A549 (cell line): Measurements from ENCODE around the gene TMPRSS6. TPM values are rescaled to one million over a fixed set of nuclear protein-coding genes. Genes with fewer than 3 reads are reported as not detected.

Source experiments
- ATAC-seq, 2 experiments: fragments of 200-7000 bp in 1 of 2; fragments of >200 bp in 1 of 2; cut with Nextera tagmentation in 1 of 2; cut with Tn5 transposase in 1 of 2; 3 replicates each; pipeline versions ENCODE4 v1.8.0 to v1.9.1; 2018 to 2020; ENCODE audit warnings: mild to moderate bottlenecking in 1 of 2, moderate library complexity in 1 of 2
- CTCF ChIA-PET: fragments of 300-600 bp; sonication (Branson Sonifier 250); formaldehyde crosslinking; extraction: SDS; loops from one replicate; lab custom pipeline; 2021; ENCODE audit warnings: antibody characterized with exemption, inconsistent platforms; lab: Yijun Ruan, JAX
- POLR2A ChIA-PET: fragments of 350-600 bp; formaldehyde crosslinking; extraction: SDS; loops from one replicate; lab custom pipeline; 2021; ENCODE audit warnings: antibody characterized with exemption, inconsistent platforms; lab: Yijun Ruan, JAX
- DNase-seq, 2 experiments: peaks; one replicate each; pipeline versions ENCODE4 v3.0.0 to v3.0.0-alpha.2; 2011 to 2016; ENCODE audit warnings: low read depth in 1 of 2, low spot score in 1 of 2
- FAIRE-seq: peaks from 2 replicates; lab custom pipeline; 2011; peaks lifted over from hg19 to GRCh38; lab: Jason Lieb, UNC
- H3K27ac ChIP-seq, 2 experiments: fragments of >200 bp; sonication (Bioruptor Twin); formaldehyde crosslinking; 3 replicates each; pipeline ENCODE4 v1.5.1; 2016 to 2017
- H3K4me1 ChIP-seq: fragments of >200 bp; sonication (Bioruptor Twin); formaldehyde crosslinking; 3 replicates; pipeline ENCODE4 v1.6.1; 2016
- H3K4me2 ChIP-seq: fragments of >200 bp; sonication (Bioruptor Twin); formaldehyde crosslinking; 3 replicates; pipeline ENCODE4 v1.6.1; 2016
- H3K4me3 ChIP-seq: fragments of >200 bp; sonication (Bioruptor Twin); formaldehyde crosslinking; 3 replicates; pipeline ENCODE4 v1.5.1; 2016
- H3K9me3 ChIP-seq: fragments of >200 bp; sonication (Bioruptor Twin); formaldehyde crosslinking; 3 replicates; pipeline ENCODE4 v1.6.1; 2016
- BCL3 ChIP-seq: fragments of >200 bp; sonication (Bioruptor Twin); formaldehyde crosslinking; IDR thresholded peaks from 3 replicates; pipeline ENCODE4 v1.6.1; 2016
- CHD2 ChIP-seq: fragments of 150-350 bp; IDR thresholded peaks from 2 replicates; pipeline ENCODE4 v1.6.1; 2014; ENCODE audit warnings: low read length; ENCODE audit not compliant: partially characterized antibody
- CTCF ChIP-seq: fragments of >200 bp; sonication (Bioruptor Twin); formaldehyde crosslinking; IDR thresholded peaks from 3 replicates; pipeline ENCODE4 v1.5.1; 2016
- E2F6 ChIP-seq: IDR thresholded peaks from 2 replicates; pipeline ENCODE4 v1.6.1; 2012; ENCODE audit warnings: low read depth, borderline replicate concordance
- EHF ChIP-seq: fragments of 250-450 bp; sonication (Bioruptor Pico); IDR thresholded peaks from 2 replicates; pipeline ENCODE4 v1.5.0; 2020; ENCODE audit warnings: mild to moderate bottlenecking
- EP300 ChIP-seq, 2 experiments: fragments of >200 bp; sonication (Bioruptor Twin); formaldehyde crosslinking; IDR thresholded peaks; 2 replicates in 1 of 2; 3 replicates in 1 of 2; pipeline ENCODE4 v1.6.1; 2016 to 2017
- HES2 ChIP-seq: fragments of >200 bp; sonication (Bioruptor Twin); formaldehyde crosslinking; IDR thresholded peaks from 2 replicates; pipeline ENCODE4 v1.6.1; 2016
- HEYL ChIP-seq: fragments of 250-450 bp; sonication (Bioruptor Pico); IDR thresholded peaks from 2 replicates; pipeline ENCODE4 v1.8.0; 2021; ENCODE audit warnings: mild to moderate bottlenecking, moderate library complexity
- HOXB13 ChIP-seq: fragments of 250-450 bp; sonication (Bioruptor Pico); IDR thresholded peaks from 2 replicates; pipeline ENCODE4 v1.5.0; 2020; ENCODE audit warnings: low read depth, mild to moderate bottlenecking, moderate library complexity
- HOXB5 ChIP-seq: fragments of 250-450 bp; sonication (Bioruptor Pico); IDR thresholded peaks from 2 replicates; pipeline ENCODE4 v1.5.0; 2020; ENCODE audit warnings: mild to moderate bottlenecking, moderate library complexity
- JUN ChIP-seq, 2 experiments: fragments of >200 bp; sonication (Bioruptor Twin); formaldehyde crosslinking; IDR thresholded peaks; 2 replicates in 1 of 2; 3 replicates in 1 of 2; pipeline ENCODE4 v1.6.1; 2016 to 2017
- JUNB ChIP-seq: fragments of >200 bp; sonication (Bioruptor Twin); formaldehyde crosslinking; IDR thresholded peaks from 2 replicates; pipeline ENCODE4 v1.6.1; 2016
- MAFK ChIP-seq: fragments of 450-650 bp; IDR thresholded peaks from 2 replicates; pipeline ENCODE4 v1.6.1; 2014; ENCODE audit not compliant: partially characterized antibody
- MAX ChIP-seq: IDR thresholded peaks from 2 replicates; pipeline ENCODE4 v1.6.1; 2012
- NFE2L2 ChIP-seq: fragments of 150-350 bp; conservative IDR thresholded peaks from 2 replicates; pipeline ENCODE4 v1.6.1; 2014; ENCODE audit warnings: low read length
- NPAS2 ChIP-seq: fragments of 250-450 bp; sonication (Bioruptor Pico); IDR thresholded peaks from 2 replicates; pipeline ENCODE4 v1.8.0; 2022; ENCODE audit warnings: mild to moderate bottlenecking, moderate library complexity, borderline replicate concordance
- REST ChIP-seq: fragments of 200-600 bp; sonication (generic); IDR thresholded peaks from 2 replicates; pipeline ENCODE4 v1.6.1; 2016; ENCODE audit warnings: antibody characterized with exemption, mild to moderate bottlenecking, moderate library complexity
- RFX5 ChIP-seq: fragments of 450-650 bp; IDR thresholded peaks from 2 replicates; pipeline ENCODE4 v1.7.1; 2014; ENCODE audit warnings: antibody characterized with exemption, mild to moderate bottlenecking, moderate library complexity
- SMC3 ChIP-seq: fragments of >200 bp; sonication (Bioruptor Twin); formaldehyde crosslinking; IDR thresholded peaks from 3 replicates; pipeline ENCODE4 v1.6.1; 2018; ENCODE audit warnings: inconsistent platforms
- SREBF2 ChIP-seq: fragments of 450-650 bp; IDR thresholded peaks from 2 replicates; pipeline ENCODE4 v1.6.1; 2014; ENCODE audit warnings: mild to moderate bottlenecking, moderate library complexity
- ZFP36 ChIP-seq: fragments of 450-650 bp; IDR thresholded peaks from 2 replicates; pipeline ENCODE4 v1.6.1; 2014; ENCODE audit warnings: borderline replicate concordance; ENCODE audit not compliant: partially characterized antibody
- WGBS: methylation state at CpG from one replicate; pipeline ENCODE4 v1.1.6; 2017; ENCODE audit errors: missing lambda C conversion rate; 5-methylcytosine and 5-hydroxymethylcytosine counted together
- polyA plus RNA-seq, 4 experiments: library from polyadenylated mRNA; depleted of rRNA in 3 of 4; stranded (reverse); fragments of >200 nt; fragmentation: RNase III in 1 of 4; extraction: RNeasy Plus Mini Kit Qiagen cat#74134 plus additional on column Dnase treatment in 1 of 4; gene quantifications; 2 replicates in 3 of 4; 3 replicates in 1 of 4; pipeline ENCODE4 v1.2.3, GENCODE V29; 2011 to 2017

Gene TMPRSS6
- polyA plus RNA-seq, 2 of the 4 experiments (the other 2 are of a cell fraction): not detected

- no peak for TF ChIP-seq REST
- no peak for TF ChIP-seq CTCF
- no peak for TF ChIP-seq HOXB5 (CRISPR knock-in tag)
- TF ChIP-seq ZFP36: no peak
- no peak for TF ChIP-seq RFX5
Measured at GRCh38 chr22:37043209-37043827, 66.2 kb downstream of the TMPRSS6 start (continued).

- H3K27ac ChIP-seq: peak overlapping the region in 1 of 2 experiments; percentile 81; a peak in 1 of 6 replicates
- no peak overlapping the region for H3K4me2 ChIP-seq
- H3K9me3 ChIP-seq: no peaks in the 10 kb centered on the region
- ChIA-PET POLR2A (no interaction called here), CTCF (no interaction called here)
- ATAC-seq: no peak
- peaks cover 48% of the 10 kb centered on the region for H3K4me1 ChIP-seq
- FAIRE-seq: no peak
- H3K4me3 ChIP-seq: no peak overlapping the region
- no peak for TF ChIP-seq SMC3
- TF ChIP-seq HEYL (CRISPR knock-in tag): no peak
- no peak for TF ChIP-seq E2F6
- no peak for TF ChIP-seq JUNB
- no peak for DNase-seq
- WGBS: 82% methylated on average over 2 of the region's 2 CpGs
Measured at GRCh38 chr22:37039466-37039865, 70.0 kb downstream of the TMPRSS6 start.

GRCh38 chr22:37037669-37038068 lies 71.8 kb downstream of the TMPRSS6 start:
- WGBS: 90% methylated on average over 14 of the region's 14 CpGs
- TF ChIP-seq HOXB5 (CRISPR knock-in tag) (no peak), SREBF2 (no peak), CHD2 (no peak), MAFK (no peak), JUN (IDR thresholded peaks at IDR 0.05) (no peak)
- ChIA-PET POLR2A (no interaction called here), CTCF (interaction anchor here (1.2 kb wide), 1 partner anchor 181 kb away, joined by 3 read pairs; no protein-coding TSS in a partner anchor)
- ATAC-seq (no peak), DNase-seq (no peak), FAIRE-seq (no peak)
- no peak overlapping the region for H3K4me3 ChIP-seq
- H3K9me3 ChIP-seq: no peaks in the 10 kb centered on the region
- peak overlapping the region in 1 of 2 experiments; percentile 71; a peak in 3 of 6 replicates for H3K27ac ChIP-seq
- H3K4me2 ChIP-seq: no peak overlapping the region
- peaks cover 47% of the 10 kb centered on the region for H3K4me1 ChIP-seq

GRCh38 chr22:37036655-37037377 lies 72.7 kb downstream of the TMPRSS6 start:
- TF ChIP-seq NPAS2 (CRISPR knock-in tag): no peak
- TF ChIP-seq BCL3: no peak
- no peak for TF ChIP-seq EP300 (IDR thresholded peaks at IDR 0.05)
- no peak for TF ChIP-seq E2F6
- TF ChIP-seq EHF: no peak
- no peak for TF ChIP-seq MAX
- no peak for TF ChIP-seq HES2
- TF ChIP-seq NFE2L2: no peak
- TF ChIP-seq RFX5: no peak
- no peak for TF ChIP-seq HOXB13 (CRISPR knock-in tag)
- TF ChIP-seq JUN (IDR thresholded peaks at IDR 0.05): no peak
- ChIA-PET CTCF (interaction anchor here (1.1 to 3.6 kb wide), 4 partner anchors 8 to 180 kb away, joined by 3 to 22 read pairs (median 3); partner anchors contain the start of genes MPST and TST), POLR2A (no interaction called here)
- 88% methylated on average over 10 of the region's 11 CpGs for WGBS
- Histone ChIP-seq H3K4me2 (no peak overlapping the region), H3K4me3 (no peak overlapping the region), H3K9me3 (no peaks in the 10 kb centered on the region), H3K27ac (peak overlapping the region; percentile 19 to 71; a peak in 3 of 6 replicates), H3K4me1 (peaks cover 55% of the 10 kb centered on the region)
- no peak for ATAC-seq
- DNase-seq: no peak
- no peak for FAIRE-seq
